ACHN (cell line): ENCODE results near the gene SMIM35.
"Not testable (repeated sequence)": the region's sequence is repeated elsewhere in the genome, so short reads cannot be mapped to it uniquely, and the experiment has no call there.

Source experiments
- DNase-seq: peaks from one replicate; pipeline ENCODE4 v3.0.0-alpha.2; 2015
- in situ Hi-C: cut with HindIII; loops from 2 replicates; pipeline ENCODE4 v1.10.0; 2017; ENCODE audit warnings: low sequenced_read_pairs, low pct_ligation_motif_present, low pct_unique_long_range_greater_than_20kb

Gene SMIM35

DNA sequence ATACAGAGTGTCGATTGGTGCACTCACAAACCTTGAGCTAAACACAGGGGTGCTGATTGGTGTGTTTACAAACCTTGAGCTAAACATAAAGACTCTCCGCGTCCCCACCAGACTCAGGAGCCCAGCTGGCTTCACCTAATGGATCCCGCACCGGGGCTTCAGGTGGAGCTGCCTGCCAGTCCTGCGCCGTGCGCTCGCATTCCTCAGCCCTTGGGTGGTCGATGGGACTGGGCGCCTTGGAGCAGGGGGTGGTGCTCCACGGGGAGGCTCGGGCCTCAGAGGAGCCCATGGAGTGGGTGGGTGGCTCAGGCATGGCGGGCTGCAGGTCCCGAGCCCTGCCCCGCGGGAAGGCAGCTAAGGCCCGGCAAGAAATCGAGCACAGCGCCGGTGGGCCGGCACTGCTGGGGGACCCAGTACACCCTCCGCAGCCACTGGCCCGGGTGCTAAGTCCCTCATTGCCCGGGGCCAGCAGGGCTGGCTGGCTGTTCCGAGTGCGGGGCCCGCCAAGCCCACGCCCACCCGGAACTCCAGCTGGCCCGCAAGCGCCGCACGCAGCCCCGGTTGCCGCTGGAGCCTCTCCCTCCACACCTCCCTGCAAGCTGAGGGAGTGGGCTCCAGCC lies 108.4 kb downstream of the SMIM35 start:
- in situ Hi-C loops: not testable (repeated sequence)

DNA sequence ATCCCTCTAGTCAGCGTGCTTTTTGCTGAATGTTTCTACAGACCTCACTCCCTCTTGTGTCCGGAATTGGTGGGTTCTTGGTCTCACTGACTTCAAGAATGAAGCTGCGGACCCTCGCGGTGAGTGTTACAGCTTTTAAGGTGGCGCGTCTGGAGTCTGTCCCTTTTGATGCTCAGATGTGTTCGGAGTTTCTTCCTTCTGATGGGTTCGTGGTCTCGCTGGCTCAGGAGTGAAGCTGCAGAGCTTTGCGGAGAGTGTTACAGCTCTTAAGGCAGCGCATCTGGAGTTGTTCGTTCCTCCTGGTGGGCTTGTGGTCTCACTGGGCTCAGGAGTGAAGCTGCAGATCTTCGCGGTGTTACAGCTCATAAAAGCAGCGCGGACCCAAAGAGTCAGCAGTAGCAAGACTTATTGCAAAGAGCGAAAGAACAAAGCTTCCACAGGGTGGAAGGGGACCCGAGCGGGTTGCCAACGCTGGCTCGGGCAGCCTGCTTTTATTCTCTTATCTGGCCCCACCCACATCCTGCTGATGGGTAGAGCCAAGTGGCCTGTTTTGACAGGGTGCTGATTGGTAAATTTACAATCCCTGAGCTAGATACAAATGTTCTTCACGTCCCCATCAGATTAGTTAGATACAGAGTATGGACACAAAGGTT lies 109.0 kb downstream of the SMIM35 start:
- DNase-seq, in situ Hi-C loops: not testable (repeated sequence)

More for the DNA sequence above, 108.4 kb downstream of the SMIM35 start:
- DNase-seq: not testable (repeated sequence)

DNA sequence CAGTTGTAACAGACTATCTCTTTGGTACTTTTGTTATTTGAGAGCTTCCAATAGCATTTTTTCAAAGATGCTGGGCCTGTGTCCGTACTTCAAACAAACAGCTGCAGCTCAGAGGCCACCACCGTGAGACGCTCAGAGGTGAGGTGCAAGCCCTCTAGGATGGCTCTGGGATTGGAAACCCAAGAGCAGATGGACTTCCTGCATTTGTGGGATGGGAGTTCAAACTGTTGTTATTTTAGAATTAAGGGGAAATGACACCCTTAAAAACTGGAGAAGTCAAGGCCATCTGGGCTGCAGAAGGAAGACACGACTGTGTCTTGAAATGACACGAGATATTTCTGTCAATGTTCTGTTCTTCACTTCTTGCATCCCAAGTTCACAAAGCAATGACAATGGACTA lies 109.7 kb downstream of the SMIM35 start:
- in situ Hi-C loops: no loop called here
- no peak for DNase-seq

DNA sequence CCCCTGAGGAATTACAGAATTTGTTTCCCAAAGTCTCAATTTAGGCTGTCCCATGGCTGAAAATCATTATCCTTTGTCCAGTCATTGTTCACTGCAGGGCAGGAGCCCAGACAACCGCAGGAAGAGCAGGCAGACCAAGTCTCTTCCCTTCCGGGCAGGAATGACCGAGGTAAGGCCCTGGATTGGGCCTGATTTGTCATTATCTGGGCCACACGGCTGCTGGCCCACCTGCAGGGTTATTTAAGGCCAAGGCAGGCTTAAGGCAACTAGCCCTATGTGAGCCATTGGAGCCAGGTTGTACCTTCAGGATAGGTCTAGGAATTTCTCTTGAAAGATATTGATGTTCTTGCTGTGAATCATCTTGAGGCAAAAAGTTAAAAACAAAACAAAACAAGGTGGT lies 110.3 kb downstream of the SMIM35 start:
- in situ Hi-C loops: no loop called here
- DNase-seq: no peak

DNA sequence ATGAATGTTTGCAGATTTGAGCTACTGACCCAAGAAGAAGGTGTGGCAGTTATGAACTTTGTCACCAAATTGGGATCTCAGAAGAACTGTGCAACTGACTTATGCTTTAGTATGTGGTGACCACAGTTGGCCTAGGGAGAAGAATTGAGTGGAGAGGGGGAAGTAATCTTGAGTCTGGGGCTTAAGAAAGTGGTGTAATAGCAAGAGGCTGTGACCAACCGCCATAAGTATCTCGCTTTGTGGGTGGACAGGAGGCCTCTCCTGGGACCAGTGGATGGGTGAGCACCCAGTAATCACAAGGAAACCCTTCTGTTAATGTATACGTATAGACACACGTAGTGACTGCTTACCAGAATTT lies 113.3 kb downstream of the SMIM35 start:
- in situ Hi-C loops: no loop called here
- no peak for DNase-seq

DNA sequence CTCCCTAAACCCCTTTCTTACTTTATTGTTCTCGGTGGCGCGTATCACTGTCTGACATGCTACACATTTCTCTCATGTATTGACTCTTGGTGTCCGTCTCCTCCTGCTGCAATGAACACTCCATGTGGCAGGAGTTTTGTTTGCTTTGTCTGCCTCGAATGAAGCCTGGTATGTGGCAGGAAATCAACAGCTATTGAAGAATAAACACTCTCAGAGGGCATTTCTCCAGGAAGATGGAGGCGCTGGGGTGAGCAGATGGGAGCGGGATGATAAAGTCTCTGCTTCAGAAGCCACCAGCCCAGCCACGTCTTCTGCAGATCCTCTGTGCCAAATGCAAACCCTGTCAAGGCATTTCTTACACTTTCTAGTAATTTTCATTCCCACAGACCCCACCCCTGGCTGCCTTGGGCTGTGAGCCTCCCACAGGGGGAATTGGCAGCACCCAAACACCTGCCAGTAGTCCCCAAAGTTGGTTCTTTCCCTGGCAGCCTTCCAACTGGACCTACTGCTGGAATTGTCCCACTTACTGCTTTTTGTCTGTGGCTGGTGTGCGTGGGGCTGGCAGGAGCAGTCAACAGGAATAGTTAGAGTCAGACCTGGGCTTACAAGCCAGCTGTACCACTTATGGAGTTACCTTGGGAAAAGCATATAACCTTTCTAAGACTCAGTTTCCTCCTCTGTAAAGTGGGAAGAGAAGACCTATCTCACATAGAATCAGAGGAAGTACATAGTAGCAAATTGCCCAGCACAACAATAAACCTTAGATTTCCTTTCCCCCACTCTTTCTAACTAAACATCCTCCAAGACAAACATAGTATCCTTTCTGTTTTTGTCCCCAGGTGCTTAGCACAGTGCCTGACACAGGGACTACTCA lies 113.9 kb downstream of the SMIM35 start:
- in situ Hi-C loops: no loop called here
- no peak for DNase-seq

DNA sequence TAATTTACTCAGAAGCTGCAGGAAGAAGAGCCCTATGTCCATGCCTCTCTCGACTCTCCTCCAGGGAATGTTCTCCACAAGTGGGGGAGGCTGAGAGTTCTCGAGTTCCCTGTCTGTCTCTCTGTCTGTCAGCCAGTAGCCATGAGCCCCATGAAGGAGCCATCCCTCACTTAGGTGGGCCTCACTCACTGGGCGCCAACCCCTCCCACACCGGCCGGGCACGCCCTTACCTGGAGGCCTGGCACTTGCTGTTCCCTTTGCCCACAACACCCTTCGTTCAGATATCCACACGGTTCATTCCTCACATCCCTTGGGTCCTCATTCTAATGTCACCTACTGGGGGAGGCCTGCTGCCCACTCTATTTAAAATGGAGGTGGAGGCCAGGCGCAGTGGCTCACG lies 114.7 kb downstream of the SMIM35 start:
- no peak for DNase-seq
- in situ Hi-C loops: no loop called here

DNA sequence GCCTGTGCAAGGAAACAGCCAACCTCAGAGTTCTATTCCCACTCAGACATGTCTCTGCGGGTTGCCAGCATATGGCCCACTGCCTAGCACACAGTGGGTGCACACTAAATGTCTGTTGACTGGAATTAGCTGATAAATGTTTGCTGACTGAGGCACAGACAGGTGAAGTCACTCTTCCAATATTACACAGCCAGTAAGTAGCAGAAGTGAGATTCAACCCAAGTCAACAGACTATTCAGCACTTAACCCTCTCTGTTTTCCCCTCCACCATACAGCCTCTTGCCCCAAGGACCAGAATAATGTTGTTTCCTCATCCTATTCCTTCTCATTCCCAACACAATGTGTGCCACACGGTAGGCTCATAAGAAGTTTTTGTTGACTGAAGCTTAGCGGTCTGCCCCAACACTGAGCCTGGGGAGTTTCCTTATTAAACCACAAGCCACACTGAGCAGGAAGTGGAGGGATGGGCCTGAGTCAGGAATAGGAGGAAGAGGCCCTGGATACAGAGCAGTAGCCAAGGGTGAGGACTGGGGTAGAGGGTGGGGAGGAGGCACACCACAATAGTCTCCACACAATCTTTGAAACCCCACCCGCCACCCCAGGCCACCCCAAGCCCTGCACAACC lies 116.3 kb downstream of the SMIM35 start:
- DNase-seq: peak; percentile 32
- in situ Hi-C loops: no loop called here

DNA sequence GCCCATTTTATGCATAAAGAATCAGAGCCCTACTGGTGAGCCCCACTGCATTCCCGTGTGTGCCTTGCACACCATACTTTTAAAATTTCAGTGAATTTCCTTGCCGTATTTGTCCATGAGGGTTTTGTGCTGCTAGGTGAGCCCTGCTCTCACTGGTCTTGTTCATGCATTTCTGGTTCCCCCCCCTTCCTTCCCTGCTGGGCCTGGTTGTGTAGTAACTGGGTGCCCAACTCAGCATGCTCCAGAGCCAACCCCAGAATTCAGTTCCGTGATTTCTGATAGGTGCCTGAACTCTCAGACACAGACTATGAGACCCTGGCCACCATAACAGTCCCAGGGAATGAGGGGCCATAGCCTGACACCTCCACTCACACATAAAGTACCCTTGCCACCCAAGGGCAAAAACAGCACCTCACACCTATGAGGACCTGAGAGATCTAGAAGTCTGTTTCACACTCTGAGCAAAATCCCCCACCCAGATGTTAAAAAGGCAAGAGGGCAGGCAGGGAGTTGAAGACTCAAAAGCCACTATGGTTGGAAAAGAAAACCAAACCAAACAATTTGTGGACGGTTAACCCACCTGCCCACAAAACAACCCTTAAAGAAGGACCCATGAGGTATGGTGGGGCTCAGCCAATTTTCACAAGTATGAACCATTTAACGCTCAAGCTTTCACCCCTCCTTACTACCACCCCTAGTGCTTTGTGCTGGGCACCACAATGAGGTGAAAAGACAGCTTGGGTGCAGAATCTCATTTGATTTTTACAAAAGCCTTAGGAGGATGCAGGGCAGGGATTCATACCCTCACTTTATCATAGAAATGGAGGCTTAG lies 117.4 kb downstream of the SMIM35 start:
- no peak for DNase-seq
- in situ Hi-C loops: no loop called here

DNA sequence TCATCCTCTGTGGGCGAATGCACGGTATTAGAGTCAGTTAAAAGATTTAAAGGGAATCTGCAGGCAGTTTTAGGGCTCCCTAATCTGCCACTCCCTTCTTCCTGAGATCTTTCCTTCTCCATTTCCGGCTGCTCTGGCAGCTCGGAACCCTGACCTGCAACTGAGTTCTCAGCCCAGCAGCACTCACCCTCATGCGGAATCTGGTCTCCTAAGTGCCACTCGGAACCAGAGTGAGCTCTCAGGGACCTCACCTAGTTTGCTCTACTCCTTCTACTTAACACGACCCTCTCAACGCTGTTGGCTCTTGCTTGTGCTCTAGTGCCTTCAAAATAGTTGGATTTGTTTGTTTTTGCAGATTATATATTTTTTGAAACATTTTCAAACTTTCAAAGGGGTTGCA lies 119.9 kb downstream of the SMIM35 start:
- in situ Hi-C loops: no loop called here
- no peak for DNase-seq

DNA sequence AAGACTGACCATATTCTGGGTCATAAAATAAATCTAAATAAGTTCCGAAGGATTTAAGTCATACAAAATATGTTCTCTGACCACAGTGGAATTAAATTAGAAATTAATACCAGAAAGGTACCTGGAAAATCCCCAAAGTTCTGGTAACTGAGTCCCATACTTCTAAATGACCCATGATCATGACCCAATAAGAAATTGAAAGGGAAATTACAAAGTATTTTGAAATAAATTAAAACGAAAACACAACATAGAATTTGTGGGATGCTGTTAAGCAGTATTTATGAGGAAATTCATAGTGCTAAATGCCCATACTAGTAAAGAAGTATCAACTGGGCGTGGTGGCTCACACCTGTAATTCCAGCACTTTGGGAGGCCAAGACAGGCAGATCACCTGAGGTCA lies 123.9 kb downstream of the SMIM35 start:
- in situ Hi-C loops: no loop called here
- no peak for DNase-seq

DNA sequence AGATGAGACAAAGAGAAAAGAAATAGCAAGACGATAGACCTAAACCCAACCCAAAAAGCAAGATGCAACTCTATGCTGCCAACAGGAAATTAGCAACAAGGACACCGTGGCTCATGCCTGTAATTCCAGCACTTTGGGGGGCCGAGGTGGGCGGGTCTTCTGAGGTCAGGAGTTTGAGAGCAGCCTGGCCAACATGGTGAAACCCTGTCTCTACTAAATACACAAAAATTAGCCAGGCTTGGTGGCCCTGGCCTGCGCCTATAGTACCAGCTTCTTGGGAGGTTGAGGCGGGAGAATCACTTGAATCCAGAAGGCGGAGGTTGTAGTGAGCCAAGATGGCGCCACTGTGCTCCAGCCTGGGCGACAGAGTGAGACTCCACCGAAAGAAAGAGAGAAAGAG lies 124.9 kb downstream of the SMIM35 start:
- in situ Hi-C loops: no loop called here
- DNase-seq: no peak

DNA sequence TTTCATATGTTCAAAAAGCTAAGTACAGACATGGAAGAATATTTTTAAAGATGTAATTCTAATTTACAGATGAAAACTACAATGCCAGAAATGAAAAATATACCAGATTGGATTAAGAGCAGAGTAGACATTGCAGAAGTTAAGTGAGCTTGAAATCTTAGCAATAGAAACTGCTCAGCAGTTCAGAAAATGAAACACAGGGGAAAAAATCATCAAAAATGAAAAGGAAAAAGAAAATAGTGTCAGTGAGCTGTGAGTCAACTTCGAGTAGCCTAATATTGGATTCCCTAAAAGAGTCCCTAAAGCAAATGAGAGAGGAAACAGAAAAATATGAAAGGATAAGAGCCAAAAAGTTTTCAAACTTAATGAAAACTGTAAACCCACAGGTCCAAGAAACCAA lies 126.4 kb downstream of the SMIM35 start:
- DNase-seq: no peak
- in situ Hi-C loops: no loop called here

DNA sequence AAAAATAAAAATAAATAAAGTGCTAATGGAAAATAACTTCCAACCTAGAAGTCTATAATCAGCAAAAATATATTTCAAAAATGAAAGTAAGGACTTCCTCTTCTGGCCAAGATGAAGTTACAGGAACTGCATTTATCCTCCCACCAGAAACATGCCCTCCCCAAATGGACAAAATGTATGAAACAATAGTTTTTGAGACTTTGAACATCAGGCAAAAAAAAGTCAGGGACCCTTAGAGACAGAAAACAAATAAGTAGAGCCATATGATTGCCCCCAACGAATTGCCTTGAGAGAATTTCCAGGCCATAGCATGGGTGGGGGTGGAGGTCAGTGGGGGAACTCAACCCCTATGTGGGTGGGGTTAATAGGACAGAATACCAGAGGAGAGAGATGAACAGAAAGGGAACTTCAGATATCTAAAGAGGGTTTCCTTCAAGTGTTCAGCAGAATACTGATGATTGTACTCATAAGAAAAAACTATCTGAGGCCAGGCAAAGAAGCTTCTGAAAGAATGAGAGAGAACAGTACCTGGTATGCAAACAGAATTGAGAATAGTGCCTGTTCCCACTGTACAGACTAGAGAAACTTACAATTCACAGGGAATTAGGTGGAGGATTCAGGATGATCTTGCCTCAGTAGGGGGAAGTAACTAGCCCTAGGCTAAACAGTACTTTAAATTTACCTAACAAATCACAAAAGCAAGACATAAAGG lies 127.2 kb downstream of the SMIM35 start:
- no peak for DNase-seq
- in situ Hi-C loops: no loop called here

DNA sequence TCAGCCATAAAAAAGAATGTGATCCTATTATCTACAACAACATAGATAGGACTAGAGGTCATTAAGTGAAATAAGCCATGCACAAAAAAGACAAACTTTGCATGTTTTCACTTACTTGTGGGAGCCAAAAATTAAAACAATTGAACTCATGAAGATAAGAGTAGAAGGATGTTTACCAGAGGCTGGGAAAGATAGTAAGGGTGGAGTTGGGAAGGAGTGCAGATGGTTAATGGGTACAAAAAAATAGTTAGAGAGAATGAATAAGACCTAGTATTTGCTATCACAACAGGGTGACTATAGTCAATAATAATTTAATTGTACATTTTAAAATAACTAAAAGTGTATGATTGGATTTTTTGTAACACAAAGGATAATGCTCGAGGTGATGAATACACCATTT lies 127.8 kb downstream of the SMIM35 start:
- DNase-seq: no peak
- in situ Hi-C loops: no loop called here
